GM19023 (cell line): ENCODE results near the gene CFAP97D2.
"Not testable (repeated sequence)": the region's sequence is repeated elsewhere in the genome, so short reads cannot be mapped to it uniquely, and the experiment has no call there.

ENCODE experiments used
- ATAC-seq: cut with Tn5 transposase; IDR thresholded peaks from one replicate; pipeline ENCODE4 v1.9.1; 2021; ENCODE audit warnings: mild to moderate bottlenecking, moderate library complexity; ENCODE audit not compliant: unreplicated experiment

The CFAP97D2 gene

GRCh38 chr13:114155926-114156883 is 22.9 kb upstream of the CFAP97D2 start:
- ATAC-seq: no peak

- ATAC-seq: no peak
Observed at GRCh38 chr13:114157869-114158495, 21.1 kb upstream of the CFAP97D2 start.

GRCh38 chr13:114158869-114159666 is 20.0 kb upstream of the CFAP97D2 start:
- not testable (repeated sequence) for ATAC-seq

- no peak for ATAC-seq
Observed at GRCh38 chr13:114161028-114161556, 18.0 kb upstream of the CFAP97D2 start.

- no peak for ATAC-seq
Observed at GRCh38 chr13:114161644-114162532, 17.2 kb upstream of the CFAP97D2 start.

- ATAC-seq: no peak
Observed at GRCh38 chr13:114162533-114162922, 16.5 kb upstream of the CFAP97D2 start.

- no peak for ATAC-seq
Observed at GRCh38 chr13:114164053-114164452, 15.0 kb upstream of the CFAP97D2 start.

GRCh38 chr13:114164681-114165429 is 14.2 kb upstream of the CFAP97D2 start:
- no peak for ATAC-seq

- no peak for ATAC-seq
Observed at GRCh38 chr13:114166381-114167131, 12.5 kb upstream of the CFAP97D2 start.

GRCh38 chr13:114167426-114167825 is 11.6 kb upstream of the CFAP97D2 start:
- no peak for ATAC-seq

- ATAC-seq: no peak
Observed at GRCh38 chr13:114167885-114168284, 11.2 kb upstream of the CFAP97D2 start.

GRCh38 chr13:114173272-114173671 is 5.8 kb upstream of the CFAP97D2 start:
- no peak for ATAC-seq

- ATAC-seq: no peak
Observed at GRCh38 chr13:114173745-114174144, 5.3 kb upstream of the CFAP97D2 start.

GRCh38 chr13:114174529-114174961 is 4.5 kb upstream of the CFAP97D2 start:
- no peak for ATAC-seq

GRCh38 chr13:114176359-114176902 is 2.6 kb upstream of the CFAP97D2 start:
- not testable (repeated sequence) for ATAC-seq

GRCh38 chr13:114177245-114178010 is 1.6 kb upstream of the CFAP97D2 start:
- ATAC-seq: no peak

- no peak for ATAC-seq
Observed at GRCh38 chr13:114185182-114185971, 6.3 kb downstream of the CFAP97D2 start.
